NCI-H146 treated with DMSO at 0.1 percent for 48 hours (cell line): ENCODE data around the gene PKIB.

ENCODE experiments used
- DNase-seq: peaks from one replicate; lab custom pipeline; 2025; ENCODE audit not compliant: unreplicated experiment; lab: John Stamatoyannopoulos, UW

PKIB gene

DNA sequence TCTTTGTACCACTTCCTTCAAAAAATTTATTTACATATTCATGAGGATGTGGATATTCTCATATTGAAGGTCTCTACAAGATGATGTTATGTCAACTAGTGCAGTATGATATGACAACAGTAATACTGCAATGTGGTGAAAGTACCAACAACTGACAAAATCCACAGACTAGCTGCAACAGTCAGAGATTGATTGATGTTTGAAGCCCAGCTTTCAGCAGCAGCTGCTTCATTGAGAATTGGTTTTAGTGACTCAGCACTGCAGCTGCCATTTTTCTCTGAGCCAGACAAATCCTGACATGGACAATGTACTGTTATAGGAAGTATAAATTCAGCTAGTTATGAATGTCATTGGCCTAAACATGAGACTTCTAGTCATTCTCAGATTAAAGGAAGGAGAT, 53.8 kb downstream of the PKIB start:
- DNase-seq, result peak; percentile 44

DNA sequence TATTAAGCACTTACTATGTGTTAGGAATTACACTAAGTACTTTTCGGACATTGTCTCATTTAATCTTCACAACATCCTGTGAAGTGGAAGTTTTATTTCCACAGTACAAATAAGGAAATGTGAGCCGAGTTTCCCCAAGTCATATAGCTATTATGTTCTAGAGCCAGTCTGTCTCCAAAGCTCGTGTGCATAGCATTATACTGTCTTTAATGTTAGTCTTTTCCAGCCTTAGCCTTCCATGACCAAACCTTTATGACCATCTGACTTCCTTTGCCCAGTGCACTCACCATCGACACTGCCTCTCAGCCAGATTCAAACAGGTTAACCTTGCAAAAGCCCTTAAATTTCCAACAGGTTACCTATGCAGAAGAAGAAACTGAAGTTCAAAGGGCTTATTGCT, 55.7 kb downstream of the PKIB start:
- DNase-seq, result no peak

DNA sequence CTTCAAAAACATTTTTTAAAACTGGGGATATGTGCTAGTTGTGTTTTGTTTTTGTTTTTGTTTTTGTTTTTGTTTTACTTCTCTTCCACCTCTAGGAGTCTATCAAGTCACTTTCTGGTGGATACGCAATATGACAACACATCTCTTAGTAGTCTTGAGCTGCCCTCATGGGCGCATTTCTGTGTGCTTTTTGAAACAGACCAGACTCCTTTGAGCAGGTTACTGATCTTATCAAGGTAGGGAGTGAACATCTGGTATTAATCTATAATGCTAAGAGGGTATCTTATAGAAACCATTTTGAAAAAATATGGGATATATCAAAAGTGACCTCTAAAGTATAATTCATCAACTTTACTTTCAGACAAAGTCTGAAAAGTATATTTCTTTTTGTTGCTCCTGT, 56.2 kb downstream of the PKIB start:
- no peak for DNase-seq

DNA sequence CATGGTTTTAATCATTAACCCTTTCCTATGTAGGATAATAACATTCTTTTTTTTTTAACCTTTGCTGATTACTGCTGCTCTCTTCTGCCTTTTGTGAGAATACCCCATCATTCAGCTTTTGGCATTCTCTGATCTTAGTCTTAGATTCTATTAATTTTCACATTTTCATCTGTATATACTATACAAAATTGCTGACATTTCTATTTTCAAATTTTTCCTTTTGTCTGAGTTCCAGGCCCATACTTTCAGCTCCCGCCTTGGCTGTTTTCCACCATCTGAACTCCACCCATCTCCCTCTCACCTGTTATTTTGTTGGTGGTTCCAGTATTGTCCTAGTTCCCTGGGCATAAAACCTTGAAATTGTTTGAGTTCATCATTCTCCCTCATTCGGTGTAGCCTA, 59.2 kb downstream of the PKIB start:
- no peak for DNase-seq

DNA sequence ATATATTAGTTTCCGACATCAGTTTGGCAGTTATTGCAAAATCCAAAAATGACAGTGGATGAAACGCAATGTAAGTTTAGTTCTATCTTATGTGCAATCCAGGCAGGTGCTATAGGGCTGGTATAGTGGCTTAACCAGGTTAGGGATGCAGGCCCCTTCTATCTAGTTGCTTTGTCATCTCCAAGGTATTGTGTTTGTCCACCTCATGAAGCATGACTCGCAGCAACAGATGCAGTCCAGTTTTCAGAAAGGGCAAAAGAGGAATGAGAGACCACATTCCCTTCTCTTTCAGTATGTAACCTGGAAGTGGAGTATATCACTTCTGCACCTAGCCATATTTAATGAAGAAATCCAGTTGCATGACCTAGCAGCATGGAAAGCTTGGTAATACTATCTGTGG, 59.7 kb downstream of the PKIB start:
- no peak for DNase-seq

DNA sequence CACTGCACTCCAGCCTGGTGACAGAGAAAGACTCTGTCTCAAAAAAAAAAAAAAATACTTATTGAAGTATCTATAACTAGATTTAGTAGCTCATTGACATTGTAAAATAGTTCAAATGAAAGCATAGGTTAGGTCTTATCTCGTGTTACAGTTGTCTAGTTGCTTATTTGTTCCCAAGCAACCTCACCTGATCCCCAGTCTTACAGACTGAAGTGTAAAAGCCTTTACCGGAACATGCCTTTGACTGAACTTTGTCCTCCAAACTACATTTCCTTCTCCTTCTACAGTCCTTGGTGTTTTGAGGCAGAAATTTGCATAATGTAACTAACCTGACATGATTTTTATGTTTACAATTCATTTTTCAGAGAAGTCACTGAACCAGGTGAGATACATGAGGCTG, 61.0 kb downstream of the PKIB start:
- no peak for DNase-seq

DNA sequence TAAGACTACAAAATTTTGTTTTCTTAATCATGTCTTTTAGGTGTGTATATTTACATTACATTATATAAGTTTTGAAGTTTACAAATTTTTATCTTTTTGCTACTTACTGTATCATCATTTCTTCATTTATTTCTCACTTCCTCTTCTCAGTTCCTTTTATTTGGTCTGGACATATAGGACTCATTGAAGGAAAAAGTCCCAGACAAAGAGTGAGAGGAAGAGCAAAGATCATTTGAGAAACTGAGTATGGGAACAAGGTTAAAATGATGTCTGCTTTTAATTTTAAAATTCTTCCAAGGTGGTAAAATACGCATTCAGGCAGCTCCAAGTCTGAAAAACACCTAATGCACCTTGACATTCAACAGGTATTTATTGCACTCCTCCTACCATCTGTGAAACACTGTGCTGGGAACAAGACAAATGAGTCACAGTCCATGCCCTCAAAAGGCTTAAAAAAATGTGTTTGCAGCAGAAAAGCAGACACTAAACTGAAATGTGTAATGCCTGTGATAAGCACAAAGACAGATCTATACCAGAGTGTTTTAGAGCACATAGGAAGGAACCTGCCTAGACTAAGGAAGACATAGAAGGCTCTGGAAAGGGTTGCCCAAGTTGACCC, 63.2 kb downstream of the PKIB start:
- no peak for DNase-seq

DNA sequence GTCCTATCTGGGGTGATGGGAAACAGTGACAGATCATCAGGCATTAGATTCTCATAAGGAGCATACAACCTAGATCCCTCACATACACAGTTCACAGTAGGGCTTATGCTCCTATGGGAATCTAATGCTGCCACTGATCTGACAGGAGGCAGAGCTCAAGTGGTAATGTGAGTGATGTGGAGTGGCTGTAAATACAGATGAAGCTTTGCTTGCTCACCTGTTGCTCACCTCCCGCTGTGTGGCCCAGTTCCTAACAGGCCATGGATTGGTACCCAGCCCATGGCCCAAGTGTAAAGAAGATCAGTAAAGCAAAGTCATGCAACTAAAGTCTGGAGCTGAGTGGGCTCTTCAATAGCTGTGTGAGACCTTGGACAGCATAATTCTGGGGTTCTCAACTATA, 65.9 kb downstream of the PKIB start:
- DNase-seq, result no peak

DNA sequence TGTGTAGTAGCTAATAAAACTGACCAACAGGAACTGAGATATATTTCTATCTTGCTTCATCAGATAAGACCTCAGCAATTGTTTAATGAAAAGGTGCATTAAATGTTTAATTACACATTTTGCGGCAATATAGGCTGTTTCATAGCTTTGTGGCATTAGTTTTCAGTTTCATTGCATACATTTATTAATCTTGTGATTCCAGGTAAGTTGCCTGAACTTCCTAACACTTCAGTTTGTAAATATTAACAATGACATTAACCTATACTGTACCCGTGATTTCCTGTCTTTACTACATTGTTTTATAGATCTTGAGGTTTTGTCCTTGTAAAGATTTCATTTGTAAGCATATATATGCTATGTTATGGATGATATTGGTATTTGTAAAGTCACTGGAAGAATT, 66.5 kb downstream of the PKIB start:
- no peak for DNase-seq

DNA sequence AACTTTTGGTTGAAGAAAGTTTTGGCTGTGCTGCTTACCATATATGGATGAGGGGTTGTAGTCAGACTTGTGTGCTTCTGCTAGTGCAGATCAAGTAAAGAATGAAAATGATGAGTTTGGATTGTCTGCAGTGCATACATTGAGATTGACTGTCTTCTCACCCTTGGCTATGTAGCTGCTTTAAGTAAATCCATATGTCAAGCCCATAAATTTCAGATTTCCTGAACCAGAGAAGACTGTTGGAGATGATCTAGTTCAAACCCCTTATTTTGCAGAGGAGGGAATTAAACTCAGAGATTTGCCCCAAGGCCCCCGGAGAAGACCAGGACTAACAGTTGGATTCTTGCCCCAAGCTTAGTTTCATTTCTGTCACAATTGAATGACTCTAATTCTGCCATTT, 67.2 kb downstream of the PKIB start:
- no peak for DNase-seq

DNA sequence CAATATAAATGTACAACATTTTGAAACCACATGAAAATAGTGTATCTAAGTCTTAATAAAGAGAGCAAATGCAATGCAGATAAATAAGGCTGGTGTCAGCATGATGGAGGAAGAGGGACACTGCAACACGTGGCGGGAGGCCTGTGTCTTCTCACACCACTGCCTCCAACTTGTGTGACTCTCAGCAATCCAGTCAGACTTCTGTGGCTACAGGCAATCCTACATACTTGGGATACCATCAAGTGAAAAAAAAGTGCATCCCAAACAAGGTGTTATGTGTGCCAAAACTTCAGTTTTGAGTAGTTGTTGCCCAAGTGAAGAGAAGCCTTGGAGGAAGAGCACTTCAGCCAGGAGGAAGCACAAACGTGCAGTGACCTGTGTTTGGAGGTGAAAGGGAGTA, 68.6 kb downstream of the PKIB start:
- DNase-seq, result no peak

DNA sequence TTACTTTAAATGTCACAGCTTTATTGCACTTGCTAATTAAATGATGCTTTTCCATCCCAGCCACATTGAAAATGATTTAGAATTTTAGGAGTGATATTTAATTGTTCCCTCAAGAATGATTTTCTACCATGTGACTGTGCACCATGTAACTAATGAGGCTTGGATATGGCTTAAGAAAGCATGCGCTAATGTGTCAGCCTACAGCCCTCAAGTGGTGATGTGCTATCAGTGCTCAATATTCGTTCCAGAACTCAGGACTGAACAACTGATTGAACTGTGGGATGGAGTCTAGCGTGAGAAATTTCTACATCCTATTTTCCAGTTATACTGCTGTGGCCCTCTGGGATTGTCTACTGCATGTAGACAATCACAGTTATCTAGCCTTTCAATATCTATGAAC, 71.5 kb downstream of the PKIB start:
- no peak for DNase-seq

DNA sequence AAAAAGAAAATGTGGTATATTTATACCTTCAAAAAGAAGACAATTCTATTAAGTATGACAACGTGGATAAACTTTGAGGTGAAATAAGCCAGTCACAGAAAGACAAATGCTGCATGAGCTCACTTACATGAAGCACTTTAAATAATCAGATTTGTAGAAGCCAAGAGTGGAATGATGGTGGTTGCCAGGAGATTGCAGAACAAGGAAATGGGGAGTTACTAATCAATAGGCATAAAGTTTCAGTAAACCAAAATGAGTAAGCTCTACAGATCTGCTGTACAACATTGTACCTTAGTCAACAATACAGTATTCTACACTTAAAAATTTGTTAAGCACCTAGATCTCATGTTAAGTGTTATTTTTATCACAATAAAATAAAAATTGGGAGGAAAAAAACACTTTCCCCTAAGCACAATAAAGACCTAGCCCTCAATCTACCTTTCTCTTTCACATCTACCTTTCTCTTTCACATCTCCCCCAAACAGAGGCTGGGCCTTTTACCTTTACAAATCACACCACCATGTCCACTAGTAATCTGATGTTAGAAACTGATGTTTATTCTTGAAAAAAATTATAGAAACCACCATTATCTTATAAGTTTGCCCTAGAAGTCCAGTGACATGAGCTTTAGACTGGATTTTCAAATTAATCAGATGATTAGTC, 73.9 kb downstream of the PKIB start:
- no peak for DNase-seq

DNA sequence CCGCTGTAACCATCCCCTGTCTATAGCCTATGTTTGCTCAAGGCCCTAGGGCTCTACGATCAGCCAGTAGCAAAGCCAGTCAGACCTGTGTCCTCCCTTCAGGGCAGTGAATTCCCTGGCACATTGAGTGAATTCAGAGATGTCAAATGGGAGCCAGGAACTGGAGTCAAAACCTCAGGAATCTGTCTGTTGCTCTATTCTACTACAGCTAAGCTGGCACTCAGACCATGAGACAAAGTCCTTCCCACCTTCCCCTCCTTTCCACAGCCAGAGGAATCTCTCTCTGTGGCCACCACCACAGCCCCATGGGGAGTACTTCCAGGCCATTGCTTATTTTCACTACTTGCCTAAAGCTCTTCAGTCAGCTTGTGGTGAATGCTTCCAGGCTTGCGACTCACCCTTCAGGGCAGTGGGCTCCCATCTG, 82.0 kb downstream of the PKIB start:
- DNase-seq, result no peak

DNA sequence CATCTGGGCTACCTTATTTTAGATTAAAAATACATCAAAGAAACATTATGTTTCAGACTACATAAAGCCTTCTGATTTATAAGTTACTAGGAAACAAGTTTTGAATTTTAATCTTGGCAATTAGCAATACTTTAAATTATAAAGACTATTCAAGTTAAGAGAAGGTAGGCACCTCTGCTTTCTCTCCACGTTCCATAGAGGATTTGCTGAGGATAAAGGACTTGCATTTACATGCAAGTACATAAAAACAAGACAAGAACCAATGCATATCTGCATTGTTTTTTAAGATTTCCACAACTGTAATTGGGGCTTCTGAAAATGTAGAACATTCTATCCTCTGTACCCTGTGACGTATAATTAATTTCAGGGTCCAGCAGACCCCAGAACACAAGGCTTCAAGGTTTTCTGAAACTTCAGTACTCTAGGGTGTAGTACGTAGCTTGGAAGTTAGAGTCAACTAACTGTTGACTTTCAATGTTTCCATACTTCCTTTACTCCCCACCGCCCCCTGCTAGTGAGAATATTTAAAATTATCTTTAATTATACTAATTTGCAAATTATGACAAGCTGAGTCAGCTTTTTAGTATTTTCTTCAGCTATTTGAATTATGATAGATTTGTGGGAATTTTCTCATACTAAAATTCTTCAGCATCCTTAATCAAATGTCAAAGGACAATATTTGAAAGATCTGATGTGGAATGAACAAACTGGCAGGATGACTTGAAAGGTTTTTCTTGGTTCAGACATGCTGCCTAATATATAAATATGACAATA, 82.8 kb downstream of the PKIB start:
- DNase-seq, result no peak

DNA sequence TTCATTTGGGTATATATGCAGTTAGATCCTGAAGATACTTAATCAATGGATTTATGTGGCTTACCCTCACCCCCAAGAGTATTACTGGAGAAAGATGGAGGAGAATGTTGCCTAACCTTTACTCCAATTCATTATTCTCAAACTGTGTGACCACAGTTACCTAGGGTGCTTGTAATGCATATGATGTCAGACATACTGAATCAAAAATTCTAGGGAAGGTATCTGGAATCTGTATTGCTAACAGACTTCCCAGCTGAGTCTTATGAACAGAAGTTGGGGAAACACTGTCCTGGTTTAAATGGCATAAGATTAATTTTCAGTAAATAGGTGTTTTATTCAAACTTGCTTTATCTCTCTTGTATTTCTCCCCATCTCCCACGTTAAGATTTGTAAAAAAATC, 83.9 kb downstream of the PKIB start:
- no peak for DNase-seq

DNA sequence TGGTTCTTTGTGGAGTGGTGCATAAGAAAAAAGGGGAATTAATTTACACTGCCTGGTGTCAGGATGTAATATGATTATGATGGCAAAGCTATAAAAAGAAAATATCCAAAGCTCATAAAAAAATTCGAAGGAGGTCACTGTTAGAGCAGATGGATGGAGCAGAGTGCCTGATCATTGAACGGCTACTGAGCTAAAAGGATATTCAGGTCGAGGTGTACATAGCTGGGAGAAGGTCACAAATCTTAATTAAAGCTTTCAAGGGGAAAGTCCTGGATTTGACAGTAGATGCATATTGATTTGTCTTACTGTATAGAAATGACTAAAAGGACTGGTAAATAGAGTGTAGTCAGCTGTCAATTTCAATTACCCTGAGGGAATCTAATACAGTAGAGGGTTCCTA, 84.4 kb downstream of the PKIB start:
- DNase-seq, result peak; percentile 98

DNA sequence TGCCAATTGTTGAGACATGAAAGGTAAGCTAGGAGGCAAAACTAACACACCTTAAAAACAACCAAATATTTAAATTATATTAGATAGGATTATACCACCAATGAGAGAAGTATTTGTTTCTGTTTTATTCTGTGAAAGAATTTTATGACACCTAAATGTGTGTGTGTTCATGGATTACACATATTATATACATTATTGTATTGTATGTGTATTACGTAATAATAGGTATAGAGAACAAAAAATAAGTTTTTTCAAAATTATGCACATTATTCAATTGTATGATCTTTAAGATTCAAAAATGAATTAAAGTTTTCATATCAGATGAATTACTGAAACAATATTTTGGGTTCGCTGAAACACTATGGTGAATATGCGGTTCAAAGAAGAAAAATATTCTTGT, 85.0 kb downstream of the PKIB start:
- DNase-seq, result no peak

DNA sequence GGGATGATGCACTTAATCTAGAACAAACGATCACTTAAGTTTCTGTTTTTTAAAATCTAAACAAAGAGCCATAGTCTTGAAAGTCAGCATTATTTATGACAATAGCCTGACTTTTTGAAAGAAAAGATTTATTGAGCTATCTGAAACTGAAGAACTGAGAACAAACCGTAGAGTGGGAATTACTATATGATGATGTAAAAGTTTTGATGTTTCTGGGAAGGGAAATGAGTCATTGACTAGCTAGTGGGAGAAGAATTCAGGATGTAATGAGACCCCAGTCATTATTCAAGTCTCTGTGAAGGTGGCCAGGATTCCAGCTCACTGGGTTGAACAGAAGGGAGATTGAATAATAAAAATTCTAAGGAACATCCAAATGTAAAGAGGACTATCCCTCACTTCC, 85.9 kb downstream of the PKIB start:
- no peak for DNase-seq

DNA sequence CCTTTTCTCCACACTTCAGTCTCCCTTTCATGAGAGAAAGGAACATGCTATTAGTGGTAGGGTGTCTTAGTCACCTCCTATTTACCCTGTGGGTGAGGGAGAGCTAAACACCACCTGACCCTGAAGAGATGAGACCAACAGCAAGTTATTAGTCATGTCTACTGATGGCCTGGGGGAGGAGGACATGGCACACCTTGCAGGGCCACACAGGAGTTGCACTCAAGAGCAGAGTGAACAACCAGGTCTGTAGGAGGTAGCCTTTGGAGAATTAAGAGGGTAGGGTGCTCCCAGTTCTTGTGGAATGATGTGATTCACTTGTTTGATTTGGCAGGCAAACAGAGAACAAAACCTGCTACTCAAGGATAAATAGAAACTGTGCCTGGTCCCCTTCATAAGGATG, 86.6 kb downstream of the PKIB start:
- peak; percentile 66 for DNase-seq

DNA sequence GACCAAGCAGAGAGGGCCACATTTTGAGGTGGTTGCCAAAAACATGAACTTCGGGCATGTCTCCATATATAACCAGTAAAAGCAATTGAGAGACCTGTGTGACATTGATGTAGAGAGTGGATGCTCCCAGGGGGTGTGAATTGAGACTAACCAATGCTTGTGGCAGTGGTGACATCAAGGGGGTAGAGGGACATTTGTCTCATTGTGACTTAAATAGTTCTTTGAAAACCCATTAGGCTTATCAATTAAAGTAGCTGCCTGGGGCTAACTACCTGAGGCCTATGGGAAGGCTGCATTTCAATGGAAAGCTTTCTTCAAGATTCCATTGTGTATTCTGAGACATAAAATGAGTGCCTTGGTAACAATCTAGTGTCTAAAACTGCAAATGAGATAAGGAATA, 87.3 kb downstream of the PKIB start:
- no peak for DNase-seq

DNA sequence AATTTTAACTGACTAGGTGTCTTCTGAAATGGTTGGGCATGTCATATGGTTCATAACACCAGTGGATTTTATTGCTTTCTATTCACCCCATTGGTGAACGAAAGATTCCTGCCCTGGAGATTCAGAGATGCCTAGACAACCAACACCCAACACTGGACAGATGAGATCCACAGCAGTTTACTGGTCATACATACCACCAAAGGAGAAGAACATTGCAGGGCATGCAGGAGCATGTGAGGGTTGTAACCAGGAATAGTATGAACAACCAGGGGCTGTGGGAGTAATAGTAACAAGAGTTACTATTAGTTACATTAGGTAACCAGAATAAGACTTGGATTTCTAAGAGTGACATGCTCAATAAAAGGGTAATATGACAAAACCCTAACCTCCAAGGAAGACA, 91.5 kb downstream of the PKIB start:
- no peak for DNase-seq

DNA sequence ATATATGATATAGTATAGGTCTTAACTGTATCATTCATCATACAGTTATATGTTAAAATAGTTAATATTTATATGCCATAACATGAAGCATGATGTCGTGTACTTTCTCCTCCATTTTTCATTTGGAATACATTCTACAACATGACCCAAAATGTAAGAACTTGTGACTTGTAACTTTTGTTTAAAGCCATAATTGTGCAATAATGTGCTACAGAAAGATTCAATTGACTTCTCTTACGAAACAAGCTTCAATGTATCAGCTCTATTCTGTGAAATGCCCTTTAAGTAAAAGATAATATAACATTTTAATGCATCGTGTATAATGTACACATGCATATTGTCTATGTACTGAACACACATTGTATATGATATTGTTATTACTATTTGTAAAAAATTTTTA, 92.6 kb downstream of the PKIB start:
- no peak for DNase-seq
